K562 (cell line): ENCODE data around the gene SLC16A12.

ENCODE experiments used
- BRD4 ChIP-seq: fragments of 200-600 bp; sonication (generic); IDR thresholded peaks from 2 replicates; pipeline ENCODE4 v1.6.1; 2017; ENCODE audit warnings: inconsistent platforms
- CCAR2 ChIP-seq: fragments of 200-400 bp; formaldehyde crosslinking; IDR thresholded peaks from 2 replicates; pipeline ENCODE4 v1.6.1; 2017; ENCODE audit warnings: mild to moderate bottlenecking, low read depth, low read length
- CREM ChIP-seq: IDR thresholded peaks from 2 replicates; pipeline ENCODE4 v1.6.1; 2014; ENCODE audit warnings: antibody characterized with exemption, low read depth
- HNRNPUL1 ChIP-seq: fragments of 200-400 bp; formaldehyde crosslinking; IDR thresholded peaks from 2 replicates; pipeline ENCODE4 v1.6.1; 2017; ENCODE audit warnings: low read length
- PHF8 ChIP-seq: fragments of 200-600 bp; sonication (generic); IDR thresholded peaks from 2 replicates; pipeline ENCODE4 v1.6.1; 2012; ENCODE audit warnings: mixed run types, mild to moderate bottlenecking, inconsistent platforms, low read length, moderate library complexity, borderline replicate concordance
- POLR2A ChIP-seq: fragments of 450-650 bp; conservative IDR thresholded peaks from 2 replicates; pipeline ENCODE4 v1.6.1; 2016
- POLR2AphosphoS5 ChIP-seq: IDR thresholded peaks from 2 replicates; pipeline ENCODE4 v1.6.1; 2011; ENCODE audit warnings: mild to moderate bottlenecking, low read depth, low read length, moderate library complexity; ENCODE audit not compliant: control insufficient read depth, insufficient read depth
- SMARCE1 ChIP-seq: fragments of 450-650 bp; IDR thresholded peaks from 2 replicates; pipeline ENCODE4 v1.7.1; 2016; ENCODE audit warnings: mild to moderate bottlenecking
- TBP ChIP-seq: optimal IDR thresholded peaks from 2 replicates; pipeline ENCODE3; 2011; ENCODE audit warnings: low read depth, low read length, improper control_type of control experiment
- ZNF3 ChIP-seq: fragments of 250-450 bp; sonication (Bioruptor Pico); IDR thresholded peaks from 2 replicates; pipeline ENCODE4 v1.5.0; 2021; ENCODE audit warnings: mild to moderate bottlenecking, moderate library complexity
- ZNF41 ChIP-seq: fragments of 250-450 bp; sonication (Bioruptor Pico); conservative IDR thresholded peaks from 2 replicates; pipeline ENCODE4 v1.4.0; 2020; ENCODE audit warnings: mild to moderate bottlenecking

GRCh38 chr10:89475591-89475998 is 59.8 kb downstream of the SLC16A12 start:
- TF ChIP-seq PHF8 (no peak), TBP (no peak), POLR2AphosphoS5 (no peak), CREM (no peak), POLR2A (no peak), SMARCE1 (no peak), ZNF41 (CRISPR knock-in tag) (no peak), HNRNPUL1 (no peak), ZNF3 (CRISPR knock-in tag) (no peak), CCAR2 (no peak), BRD4 (no peak)
